COLO668 (cell line): ENCODE measurements around the gene PIK3R6.

Experiments used
- DNase-seq: peaks from one replicate; lab custom pipeline; 2025; ENCODE audit not compliant: unreplicated experiment; lab: John Stamatoyannopoulos, UW

PIK3R6 gene

DNA sequence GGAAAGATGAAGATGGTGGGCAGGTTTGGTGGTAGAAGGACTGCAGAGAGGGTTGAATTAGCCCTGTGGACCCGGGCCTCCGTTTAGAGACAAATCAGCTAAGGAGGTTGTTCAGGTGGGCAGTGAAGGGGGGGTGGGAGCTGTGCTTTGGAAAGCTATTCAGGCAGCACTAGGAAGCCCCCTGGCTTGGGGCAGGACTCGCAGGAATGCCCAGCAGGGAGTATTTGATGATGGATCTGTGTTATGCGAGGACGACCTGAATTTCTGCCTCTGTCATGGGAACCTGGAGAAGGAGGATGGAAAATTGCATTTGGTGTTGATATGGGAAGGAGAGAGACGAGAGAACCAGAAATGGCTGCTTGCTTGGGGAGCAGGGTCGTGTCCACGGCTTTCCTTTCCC lies 112.6 kb downstream of the PIK3R6 start:
- no peak for DNase-seq

DNA sequence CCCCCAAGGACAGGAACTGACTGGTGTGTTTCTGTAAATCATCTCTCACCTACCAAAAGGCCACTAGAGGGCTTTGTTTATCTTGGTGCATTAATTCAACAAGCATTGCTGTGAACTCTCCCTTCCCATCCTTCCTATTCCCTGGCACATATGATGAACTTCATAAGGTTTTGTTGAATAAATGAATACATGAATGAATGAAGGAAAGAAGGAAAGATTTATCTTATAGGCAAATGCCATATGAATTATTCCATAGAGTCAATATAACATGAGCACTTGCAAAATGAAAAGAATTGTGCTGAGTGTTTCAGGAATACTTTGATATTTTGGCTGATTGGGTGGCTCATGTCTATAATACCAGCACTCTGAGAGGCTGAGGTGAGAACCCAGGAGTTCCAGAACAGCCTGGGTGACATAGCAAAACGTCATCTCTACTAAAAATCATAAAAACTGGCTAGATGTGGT lies 113.5 kb downstream of the PIK3R6 start:
- no peak for DNase-seq

DNA sequence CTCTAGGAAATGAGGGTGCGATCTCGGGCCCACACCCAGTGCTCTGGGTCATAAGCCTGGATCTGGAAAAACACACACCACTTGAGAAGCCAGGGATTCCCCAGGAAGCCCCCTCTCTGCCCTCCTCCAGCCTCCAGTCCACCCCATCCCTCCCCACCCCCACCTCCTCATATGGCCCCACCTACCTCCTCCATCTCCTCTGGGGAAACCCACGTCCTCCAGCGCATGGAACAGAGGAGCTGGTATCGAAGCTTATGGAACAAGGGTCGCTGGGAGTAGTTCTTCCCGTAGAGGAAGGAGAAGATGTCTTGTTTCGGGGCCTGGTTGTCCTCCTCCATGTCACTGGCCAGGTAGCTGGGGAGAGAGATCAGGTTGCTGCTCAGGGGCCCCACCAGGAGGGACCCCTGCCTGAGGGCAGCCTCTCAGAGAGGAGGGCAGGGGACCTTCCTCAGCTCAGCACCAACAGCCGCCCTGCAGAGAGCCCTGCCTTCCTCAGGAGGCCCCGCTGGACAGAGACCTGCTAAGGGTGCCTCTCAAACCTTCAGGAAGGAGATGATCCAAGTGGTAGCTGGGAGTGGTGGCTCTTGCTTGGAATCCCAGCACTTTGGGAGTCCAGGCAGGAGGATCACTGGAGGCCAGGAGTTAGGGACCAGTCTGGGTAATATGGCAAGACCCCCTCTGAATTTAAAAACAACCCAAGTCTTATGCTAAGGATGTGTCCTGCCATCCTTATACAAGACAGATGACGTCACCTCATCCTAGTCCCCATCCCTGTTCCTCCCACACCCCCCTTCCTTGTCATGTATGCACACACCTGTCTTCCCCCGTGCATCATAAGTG lies 114.1 kb downstream of the PIK3R6 start:
- no peak for DNase-seq
